GM23338 (cell line): Measurements from ENCODE around the gene GMPR. TPM values are rescaled to one million over a fixed set of nuclear protein-coding genes. Genes with fewer than 3 reads are reported as not detected.

Experiments
- ATAC-seq: fragments of 200-7000 bp; cut with Tn5 transposase; 3 replicates; pipeline ENCODE4 v1.9.1; 2020
- DNase-seq: peaks from one replicate; pipeline ENCODE4 v3.0.0-alpha.2; 2015; ENCODE audit warnings: low spot score
- H2AFZ ChIP-seq: fragments of 200-600 bp; sonication (generic); 2 replicates; pipeline ENCODE4 v1.8.0; 2016; ENCODE audit warnings: antibody characterized with exemption, mild to moderate bottlenecking, moderate library complexity
- H3F3A ChIP-seq: fragments of 200-600 bp; sonication (generic); replicated peaks from 2 replicates; pipeline ENCODE4 v1.8.0; 2017; ENCODE audit warnings: antibody characterized with exemption, mixed run types, low read depth
- H3K27ac ChIP-seq: fragments of 200-600 bp; sonication (generic); 2 replicates; pipeline ENCODE4 v1.6.1; 2016; ENCODE audit warnings: low read depth
- H3K27me3 ChIP-seq: fragments of 200-600 bp; sonication (generic); 2 replicates; pipeline ENCODE4 v1.8.0; 2016; ENCODE audit warnings: mild to moderate bottlenecking, mixed run types, moderate library complexity; ENCODE audit not compliant: insufficient read depth
- H3K36me3 ChIP-seq: fragments of 200-600 bp; sonication (generic); 2 replicates; pipeline ENCODE4 v1.8.0; 2016; ENCODE audit warnings: mild to moderate bottlenecking; ENCODE audit not compliant: insufficient read depth
- H3K4me1 ChIP-seq: fragments of 200-600 bp; sonication (generic); 2 replicates; pipeline ENCODE4 v1.8.0; 2016; ENCODE audit warnings: mild to moderate bottlenecking, moderate library complexity; ENCODE audit not compliant: insufficient read depth
- H3K4me2 ChIP-seq: fragments of 200-600 bp; sonication (generic); 2 replicates; pipeline ENCODE4 v1.7.1; 2017; ENCODE audit warnings: mixed run types
- H3K4me3 ChIP-seq: fragments of 200-600 bp; sonication (generic); 2 replicates; pipeline ENCODE4 v1.6.1; 2016; ENCODE audit warnings: mixed run types
- H3K79me2 ChIP-seq: fragments of 200-600 bp; sonication (generic); replicated peaks from 2 replicates; pipeline ENCODE4 v1.8.0; 2017; ENCODE audit warnings: mild to moderate bottlenecking; ENCODE audit not compliant: insufficient read depth
- H3K9me2 ChIP-seq: fragments of 200-600 bp; sonication (generic); 2 replicates; pipeline ENCODE4 v1.8.0; 2017; ENCODE audit not compliant: insufficient read depth
- H4K20me1 ChIP-seq: fragments of 200-600 bp; sonication (generic); replicated peaks from 2 replicates; pipeline ENCODE4 v1.8.0; 2017; ENCODE audit warnings: mild to moderate bottlenecking; ENCODE audit not compliant: insufficient read depth
- H3K27ac Mint-ChIP-seq: 2 replicates; pipeline ENCODE4 v1.8.0; 2020; ENCODE audit warnings: inconsistent platforms, mild to moderate bottlenecking, moderate library complexity, mixed read lengths
- H3K27me3 Mint-ChIP-seq: 3 replicates; pipeline ENCODE4 v1.8.0; 2022; ENCODE audit warnings: low read depth, mild to moderate bottlenecking, moderate library complexity, mixed read lengths, inconsistent platforms; ENCODE audit not compliant: insufficient read depth, poor library complexity
- H3K36me3 Mint-ChIP-seq: 3 replicates; pipeline ENCODE4 v1.8.0; 2021; ENCODE audit warnings: low read depth, mild to moderate bottlenecking, inconsistent platforms, moderate library complexity, mixed read lengths
- H3K4me1 Mint-ChIP-seq: 3 replicates; pipeline ENCODE4 v1.8.0; 2020; ENCODE audit warnings: mild to moderate bottlenecking, inconsistent platforms, mixed read lengths
- H3K4me3 Mint-ChIP-seq: 3 replicates; pipeline ENCODE4 v1.8.0; 2021; ENCODE audit warnings: moderate library complexity, mild to moderate bottlenecking, inconsistent platforms, mixed read lengths
- H3K9me3 Mint-ChIP-seq: 3 replicates; pipeline ENCODE4 v1.8.0; 2020; ENCODE audit warnings: moderate library complexity, mild to moderate bottlenecking, inconsistent platforms, mixed read lengths
- CREB1 ChIP-seq: fragments of 250-450 bp; sonication (Bioruptor Pico); IDR thresholded peaks from 2 replicates; pipeline ENCODE4 v1.5.0; 2020; ENCODE audit warnings: low read depth, mild to moderate bottlenecking, moderate library complexity
- CTCF ChIP-seq, 2 experiments: fragments of 200-600 bp in 1 of 2; sonication (generic) in 1 of 2; conservative IDR thresholded peaks; 2 replicates each; pipeline versions ENCODE4 v1.5.1 to v1.6.1; 2016 to 2017; ENCODE audit warnings: antibody characterized with exemption in 2 of 2, low read depth in 2 of 2, mild to moderate bottlenecking in 2 of 2, moderate library complexity in 1 of 2
- EZH2 ChIP-seq: fragments of 200-600 bp; sonication (generic); IDR thresholded peaks from one replicate; pipeline ENCODE4 v1.8.0; 2017; ENCODE audit warnings: antibody characterized with exemption, mild to moderate bottlenecking, low read depth; ENCODE audit not compliant: unreplicated experiment
- JUNB ChIP-seq: IDR thresholded peaks from one replicate; pipeline ENCODE4 v1.6.1; 2016; ENCODE audit warnings: antibody characterized with exemption; ENCODE audit not compliant: unreplicated experiment
- POLR2AphosphoS5 ChIP-seq: IDR thresholded peaks from 2 replicates; pipeline ENCODE4 v1.6.1; 2016; ENCODE audit warnings: antibody characterized with exemption, low read depth
- STAT1 ChIP-seq: IDR thresholded peaks from one replicate; pipeline ENCODE4 v1.6.1; 2016; ENCODE audit warnings: antibody characterized with exemption; ENCODE audit not compliant: unreplicated experiment
- ZNF114 ChIP-seq: fragments of 250-450 bp; sonication (Bioruptor Pico); IDR thresholded peaks from 2 replicates; pipeline ENCODE4 v1.5.0; 2020; ENCODE audit warnings: mild to moderate bottlenecking, moderate library complexity
- ZNF331 ChIP-seq: fragments of 250-450 bp; sonication (Bioruptor Pico); IDR thresholded peaks from 2 replicates; pipeline ENCODE4 v1.5.0; 2020; ENCODE audit warnings: low read depth, mild to moderate bottlenecking, moderate library complexity
- polyA plus RNA-seq: library from polyadenylated mRNA; unstranded; fragments of >200 nt; fragmentation: Nextera tagmentation; extraction: Ambion mirVana; gene quantifications from 2 replicates; pipeline ENCODE4 v1.2.1, GENCODE V29; 2016
- total RNA-seq: library from RNA; depleted of rRNA; stranded (reverse); fragments of >200 nt; shearing (Covaris generic); gene quantifications from 2 replicates; pipeline ENCODE4 v1.2.3, GENCODE V29; 2014

Gene GMPR
- total and polyA plus RNA-seq, 2 experiments from 2014 or later, result 0.23 to 0.35 TPM

GRCh38 chr6:16239798-16240123 is 1.4 kb downstream of the GMPR start:
- Mint-ChIP-seq H3K27me3 (peaks cover 28% of the 10 kb centered on the region), H3K4me1 (peaks cover 6% of the 10 kb centered on the region), H3K27ac (no peak overlapping the region), H3K4me3 (peak overlapping the region; percentile 75; the same call in 1 of the 3 replicates), H3K36me3 (no peaks in the 10 kb centered on the region), H3K9me3 (no peaks in the 10 kb centered on the region)
- DNase-seq (peak; percentile 81), ATAC-seq (peak; percentile 88)
- Histone ChIP-seq H3K27ac (no peak overlapping the region), H3K27me3 (peaks cover 45% of the 10 kb centered on the region), H4K20me1 (no peaks in the 10 kb centered on the region), H3K36me3 (no peaks in the 10 kb centered on the region), H3K4me1 (peaks cover 6% of the 10 kb centered on the region; the same call in 1 of the 2 replicates), H3K4me3 (peak overlapping the region; percentile 68), H2AFZ (peak overlapping the region; percentile 99), H3F3A (no peaks in the 10 kb centered on the region), H3K9me2 (no peaks in the 10 kb centered on the region), H3K4me2 (peak overlapping the region; percentile 95; the same call in 1 of the 2 replicates), H3K79me2 (no peaks in the 10 kb centered on the region)
- no peak for TF ChIP-seq JUNB

- Histone ChIP-seq H3K79me2 (no peaks in the 10 kb centered on the region), H3K4me2 (no peak overlapping the region), H3K27me3 (peaks cover 45% of the 10 kb centered on the region), H3K27ac (no peak overlapping the region), H3F3A (no peaks in the 10 kb centered on the region), H2AFZ (no peak overlapping the region), H3K9me2 (no peaks in the 10 kb centered on the region), H3K36me3 (no peaks in the 10 kb centered on the region), H3K4me1 (peaks cover 6% of the 10 kb centered on the region; the same call in 1 of the 2 replicates), H4K20me1 (no peaks in the 10 kb centered on the region), H3K4me3 (no peak overlapping the region)
- H3K4me3 Mint-ChIP-seq, result no peak overlapping the region
- no peak for TF ChIP-seq ZNF331 (CRISPR knock-in tag)
- TF ChIP-seq POLR2AphosphoS5, result no peak
- TF ChIP-seq CREB1 (CRISPR knock-in tag), result no peak
- TF ChIP-seq EZH2, result no peak
- no peak for TF ChIP-seq JUNB
- no peak for TF ChIP-seq CTCF (conservative IDR thresholded peaks at IDR 0.05; ENCODE audit: low read depth in 2 of 2)
- no peak for TF ChIP-seq STAT1
- no peak for TF ChIP-seq ZNF114 (CRISPR knock-in tag)
- peaks cover 14% of the 10 kb centered on the region for H3K4me1 Mint-ChIP-seq
- no peak overlapping the region for H3K27ac Mint-ChIP-seq
- peaks cover 32% of the 10 kb centered on the region for H3K27me3 Mint-ChIP-seq
- H3K9me3 Mint-ChIP-seq, result no peaks in the 10 kb centered on the region
- no peak for ATAC-seq
- no peak for DNase-seq
- no peaks in the 10 kb centered on the region for H3K36me3 Mint-ChIP-seq
These were observed 2.4 kb downstream of the GMPR start for GRCh38 chr6:16240589-16241320.

- Histone ChIP-seq H3K79me2 (no peaks in the 10 kb centered on the region), H2AFZ (no peak overlapping the region), H3K9me2 (no peaks in the 10 kb centered on the region), H3K4me3 (no peak overlapping the region), H4K20me1 (no peaks in the 10 kb centered on the region), H3K27me3 (peaks cover 41% of the 10 kb centered on the region), H3K4me2 (no peak overlapping the region), H3F3A (no peaks in the 10 kb centered on the region), H3K4me1 (peaks cover 6% of the 10 kb centered on the region; the same call in 1 of the 2 replicates), H3K36me3 (no peaks in the 10 kb centered on the region), H3K27ac (no peak overlapping the region)
- DNase-seq (no peak), ATAC-seq (no peak)
- Mint-ChIP-seq H3K4me1 (peaks cover 14% of the 10 kb centered on the region; the same call in 2 of the 3 replicates), H3K36me3 (no peaks in the 10 kb centered on the region), H3K9me3 (no peaks in the 10 kb centered on the region), H3K27me3 (peaks cover 36% of the 10 kb centered on the region), H3K27ac (no peak overlapping the region), H3K4me3 (no peak overlapping the region)
- no peak for TF ChIP-seq CREB1 (CRISPR knock-in tag)
- TF ChIP-seq STAT1, result no peak
- no peak for TF ChIP-seq ZNF331 (CRISPR knock-in tag)
These were observed 2.9 kb downstream of the GMPR start for GRCh38 chr6:16241321-16241689.
